Right lobe of liver (tissue), 4 donors: ENCODE results near the gene TREH.

ENCODE experiments used
- POLR2A ChIP-seq: fragments of 450-650 bp; IDR thresholded peaks from one replicate; pipeline ENCODE4 v1.6.1; 2017; ENCODE audit warnings: antibody characterized with exemption, mild to moderate bottlenecking
- TF ChIP-seq, protein P1 (sequence below), 4 donors: fragments of 200-600 bp in 3 of 4; fragments of 450-650 bp in 1 of 4; IDR thresholded peaks; one replicate each; pipeline versions ENCODE4 v1.5.1 to v1.8.0; 2016 to 2022; ENCODE audit warnings: antibody characterized with exemption in 4 of 4, mild to moderate bottlenecking in 2 of 4
- donor health status: DM: no; HTN: no; CAD: no.
- donor health status: DM: no; HTN: no; CAD: no.
- donor health status: DM: no; HTN: yes; CAD: no.

DNA sequence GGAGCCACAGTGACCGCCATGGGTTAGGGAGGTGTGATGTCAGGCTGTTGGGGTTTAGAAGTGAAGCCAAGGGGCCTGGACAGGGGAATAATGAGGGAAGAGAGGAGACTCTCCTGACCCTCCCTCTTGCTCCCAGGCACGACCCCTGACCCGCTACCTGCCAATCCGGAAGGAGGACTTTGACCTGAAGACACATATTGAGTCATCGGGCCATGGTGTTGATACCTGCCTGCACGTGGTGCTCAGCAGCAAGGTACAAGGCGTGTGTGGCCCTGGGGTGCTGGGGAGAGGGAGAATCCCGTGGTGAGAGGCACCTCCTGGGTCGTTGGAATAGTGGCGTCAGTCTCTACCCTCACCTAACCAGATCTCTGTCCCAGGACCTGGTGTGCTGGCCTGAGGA is 29.5 kb downstream of the TREH start:
- TF ChIP-seq, protein P1, sequence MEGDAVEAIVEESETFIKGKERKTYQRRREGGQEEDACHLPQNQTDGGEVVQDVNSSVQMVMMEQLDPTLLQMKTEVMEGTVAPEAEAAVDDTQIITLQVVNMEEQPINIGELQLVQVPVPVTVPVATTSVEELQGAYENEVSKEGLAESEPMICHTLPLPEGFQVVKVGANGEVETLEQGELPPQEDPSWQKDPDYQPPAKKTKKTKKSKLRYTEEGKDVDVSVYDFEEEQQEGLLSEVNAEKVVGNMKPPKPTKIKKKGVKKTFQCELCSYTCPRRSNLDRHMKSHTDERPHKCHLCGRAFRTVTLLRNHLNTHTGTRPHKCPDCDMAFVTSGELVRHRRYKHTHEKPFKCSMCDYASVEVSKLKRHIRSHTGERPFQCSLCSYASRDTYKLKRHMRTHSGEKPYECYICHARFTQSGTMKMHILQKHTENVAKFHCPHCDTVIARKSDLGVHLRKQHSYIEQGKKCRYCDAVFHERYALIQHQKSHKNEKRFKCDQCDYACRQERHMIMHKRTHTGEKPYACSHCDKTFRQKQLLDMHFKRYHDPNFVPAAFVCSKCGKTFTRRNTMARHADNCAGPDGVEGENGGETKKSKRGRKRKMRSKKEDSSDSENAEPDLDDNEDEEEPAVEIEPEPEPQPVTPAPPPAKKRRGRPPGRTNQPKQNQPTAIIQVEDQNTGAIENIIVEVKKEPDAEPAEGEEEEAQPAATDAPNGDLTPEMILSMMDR (IDR thresholded peaks at IDR 0.05) = no peak
- TF ChIP-seq POLR2A = no peak
